Measurements from ENCODE around the gene CYP3A4.
"Not testable (repeated sequence)": the region's sequence is repeated elsewhere in the genome, so short reads cannot be mapped to it uniquely, and the experiment has no call there.

Gene CYP3A4

DNA sequence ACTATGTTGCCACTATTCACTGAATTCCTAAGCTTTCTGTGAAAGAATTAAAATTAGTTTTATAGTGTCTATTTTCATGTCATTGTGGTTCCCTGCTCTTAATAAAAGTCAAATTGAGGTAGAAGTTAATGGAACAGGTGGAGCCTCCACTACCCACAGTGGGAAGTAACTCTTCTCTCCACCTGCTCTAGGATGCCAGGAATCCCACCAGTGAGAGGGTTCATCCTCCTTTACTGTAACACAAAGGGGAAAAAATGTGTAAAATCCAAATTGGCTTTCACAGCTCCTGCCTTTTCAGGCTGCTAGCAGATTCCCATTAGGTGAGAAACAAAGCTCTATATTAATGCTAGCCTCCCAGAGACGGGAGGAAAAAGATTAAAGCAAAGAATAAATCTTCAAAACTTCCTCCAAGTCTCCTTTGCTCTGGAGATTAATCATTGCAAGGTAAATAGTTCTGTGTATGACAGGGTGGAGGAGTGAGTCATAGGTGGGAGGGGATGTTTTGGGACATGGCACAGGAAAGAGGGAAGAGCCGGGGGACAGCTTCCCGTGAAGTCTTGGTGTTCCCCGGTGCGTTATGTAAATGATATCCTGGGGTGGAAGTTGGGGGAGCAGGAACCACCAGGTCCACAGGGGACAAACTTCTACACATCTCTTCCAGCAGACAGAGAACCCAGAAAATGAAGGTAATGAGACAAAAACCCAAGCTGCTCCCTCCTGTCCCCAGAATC is 32.5 kb downstream of the CYP3A4 start:
- not testable (repeated sequence) for DNase-seq (ENCODE audit: low read depth)

DNA sequence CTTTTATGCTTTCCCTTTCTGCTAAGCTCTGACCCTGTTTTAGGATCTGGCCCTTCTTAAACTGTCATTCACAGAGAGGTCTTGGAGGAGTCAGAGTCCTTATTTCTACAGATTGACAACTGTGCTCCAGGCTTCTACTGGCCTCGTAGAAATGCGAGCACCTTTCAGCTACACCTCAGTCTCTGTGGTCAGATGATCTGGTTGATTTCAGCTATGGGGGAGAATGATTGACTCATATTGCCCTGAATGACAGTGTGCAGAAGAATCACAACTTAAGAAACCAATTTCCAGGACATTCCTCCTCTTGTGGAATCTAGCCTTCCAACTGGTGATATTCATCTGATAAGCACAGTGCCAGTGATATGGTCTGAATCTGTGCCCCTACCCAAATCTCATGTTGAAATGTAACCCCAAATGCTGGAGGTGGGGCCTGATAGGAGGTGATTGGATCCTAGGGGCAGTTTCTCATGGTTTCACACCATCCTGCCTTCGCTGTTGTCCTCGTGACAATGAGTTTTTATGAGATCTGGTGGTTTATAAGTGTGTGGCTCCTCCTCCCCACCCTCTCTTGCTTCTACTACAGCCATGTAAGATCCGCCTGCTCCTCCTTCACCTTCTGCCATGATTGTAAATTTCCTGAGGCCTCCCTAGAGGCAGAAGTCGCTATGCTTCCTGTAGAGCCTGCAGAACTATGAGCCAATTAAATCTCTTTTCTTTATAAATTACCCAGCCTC is 35.0 kb downstream of the CYP3A4 start:
- no peak for DNase-seq (ENCODE audit: low read depth)

DNA sequence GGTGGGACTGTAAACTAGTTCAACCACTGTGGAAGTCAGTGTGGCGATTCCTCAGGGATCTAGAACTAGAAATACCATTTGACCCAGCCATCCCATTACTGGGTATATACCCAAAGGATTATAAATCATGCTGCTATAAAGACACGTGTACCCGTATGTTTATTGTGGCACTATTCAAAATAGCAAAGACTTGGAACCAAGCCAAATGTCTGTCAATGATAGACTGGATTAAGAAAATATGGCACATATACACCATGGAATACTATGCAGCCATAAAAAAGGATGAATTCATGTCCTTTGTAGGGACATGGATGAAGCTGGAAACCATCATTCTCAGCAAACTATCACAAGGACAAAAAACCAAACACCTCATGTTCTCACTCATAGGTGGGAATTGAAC is 37.1 kb downstream of the CYP3A4 start:
- not testable (repeated sequence) for DNase-seq (ENCODE audit: low read depth)

DNA sequence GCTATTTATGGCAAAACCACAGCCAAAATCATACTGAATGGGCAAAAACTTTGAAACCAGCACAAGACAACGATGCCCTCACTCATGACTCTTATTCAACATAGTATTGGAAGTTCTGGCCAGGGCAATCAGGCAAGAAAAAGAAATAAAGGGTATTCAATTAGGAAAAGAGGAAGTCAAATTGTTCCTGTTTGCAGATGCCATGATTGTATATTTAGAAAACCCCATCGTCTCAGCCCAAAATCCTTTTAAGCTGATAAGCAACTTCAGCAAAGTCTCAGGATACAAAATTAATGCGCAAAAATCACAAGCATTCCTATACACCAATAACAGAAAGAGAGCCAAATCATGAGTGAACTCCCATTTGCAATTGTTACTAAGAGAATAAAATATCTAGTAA is 38.6 kb downstream of the CYP3A4 start:
- DNase-seq (ENCODE audit: low read depth) = not testable (repeated sequence)

DNA sequence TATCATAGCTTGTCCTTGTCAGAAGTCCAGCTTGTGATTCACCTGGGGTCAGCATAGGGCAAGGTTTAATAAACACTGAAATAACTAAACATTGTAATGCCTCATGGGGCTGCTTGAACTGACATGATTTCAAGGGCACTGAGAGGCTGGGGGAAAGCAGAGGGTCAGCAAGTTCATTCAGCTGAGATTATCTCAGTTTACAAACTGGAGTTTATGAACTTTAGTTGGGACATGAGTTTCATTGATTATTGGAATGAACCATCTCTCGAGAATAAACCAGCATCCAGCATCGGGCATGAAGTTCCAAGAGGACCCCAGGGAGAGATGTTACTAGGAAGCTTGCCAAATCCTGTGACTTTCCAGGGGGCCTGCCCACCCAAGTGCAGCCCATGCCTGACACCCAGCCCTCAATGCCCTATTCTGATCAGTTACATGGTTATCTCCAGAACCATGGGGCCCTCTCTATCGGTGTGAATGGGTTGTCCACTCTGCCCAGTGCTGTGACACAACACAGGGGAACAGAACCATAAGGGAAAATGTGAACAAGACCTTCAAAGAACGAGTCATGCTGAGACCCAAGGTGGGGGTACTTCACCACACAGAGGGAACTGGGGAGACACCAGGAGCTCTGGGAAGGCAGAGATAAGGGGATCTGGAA is 41.1 kb downstream of the CYP3A4 start:
- DNase-seq (ENCODE audit: low read depth) = no peak

DNA sequence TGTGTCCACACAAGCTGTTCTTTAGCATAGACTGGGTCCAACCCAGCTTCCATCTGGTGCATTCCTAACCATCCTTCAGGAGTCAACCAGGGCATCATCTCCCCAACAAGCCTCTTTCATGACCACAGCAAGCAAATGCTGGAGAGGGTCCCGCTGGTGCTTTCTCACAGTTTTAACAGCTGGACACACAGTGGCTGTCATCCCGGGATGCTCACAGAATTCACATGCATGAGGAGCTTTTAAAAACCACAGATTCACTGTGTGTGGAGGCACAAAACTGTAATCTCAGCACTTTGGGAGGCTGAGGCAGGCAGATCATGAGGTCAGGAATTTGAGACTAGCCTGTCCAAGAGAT is 42.6 kb downstream of the CYP3A4 start:
- no peak for DNase-seq (ENCODE audit: low read depth)

DNA sequence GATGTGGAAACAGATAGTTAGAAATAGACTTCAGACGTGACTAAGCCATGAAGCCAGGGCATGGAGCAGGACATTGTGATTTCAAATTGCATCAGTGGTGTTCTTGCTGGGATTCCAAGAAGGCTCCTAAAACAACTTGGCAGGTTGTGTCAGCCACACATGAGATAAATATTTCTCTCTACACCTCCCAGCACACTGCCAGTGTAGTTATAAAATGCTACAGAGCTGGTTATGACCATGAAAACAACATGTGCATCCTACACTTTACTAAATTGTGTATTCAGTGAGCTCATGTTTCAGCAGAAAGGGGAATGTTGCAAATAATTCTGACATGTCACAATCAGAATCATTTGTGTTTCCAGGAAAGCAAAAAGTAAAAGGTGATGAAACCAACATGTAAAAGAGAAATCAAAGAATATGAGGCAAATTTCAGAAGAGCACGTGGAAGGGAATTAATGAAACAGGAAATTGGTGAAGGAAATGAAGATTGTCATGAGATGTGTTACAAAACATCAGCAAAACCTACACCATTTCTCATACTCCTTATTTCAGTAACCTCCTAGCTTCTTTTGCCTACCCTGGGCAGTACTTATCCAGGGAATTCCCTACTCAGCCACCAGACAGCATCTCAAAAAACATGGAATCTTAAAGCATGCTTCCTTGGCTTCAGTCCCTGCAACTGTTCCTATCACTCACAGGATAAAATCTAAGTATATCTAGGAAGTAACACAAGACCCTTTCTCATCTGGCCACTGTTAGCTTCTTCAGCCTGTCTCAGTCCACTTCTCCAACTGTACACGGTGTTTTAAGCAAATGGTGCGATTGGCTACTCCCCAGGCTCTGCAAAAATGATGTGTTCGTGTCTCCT is 43.2 kb downstream of the CYP3A4 start:
- no peak for DNase-seq (ENCODE audit: low read depth)

DNA sequence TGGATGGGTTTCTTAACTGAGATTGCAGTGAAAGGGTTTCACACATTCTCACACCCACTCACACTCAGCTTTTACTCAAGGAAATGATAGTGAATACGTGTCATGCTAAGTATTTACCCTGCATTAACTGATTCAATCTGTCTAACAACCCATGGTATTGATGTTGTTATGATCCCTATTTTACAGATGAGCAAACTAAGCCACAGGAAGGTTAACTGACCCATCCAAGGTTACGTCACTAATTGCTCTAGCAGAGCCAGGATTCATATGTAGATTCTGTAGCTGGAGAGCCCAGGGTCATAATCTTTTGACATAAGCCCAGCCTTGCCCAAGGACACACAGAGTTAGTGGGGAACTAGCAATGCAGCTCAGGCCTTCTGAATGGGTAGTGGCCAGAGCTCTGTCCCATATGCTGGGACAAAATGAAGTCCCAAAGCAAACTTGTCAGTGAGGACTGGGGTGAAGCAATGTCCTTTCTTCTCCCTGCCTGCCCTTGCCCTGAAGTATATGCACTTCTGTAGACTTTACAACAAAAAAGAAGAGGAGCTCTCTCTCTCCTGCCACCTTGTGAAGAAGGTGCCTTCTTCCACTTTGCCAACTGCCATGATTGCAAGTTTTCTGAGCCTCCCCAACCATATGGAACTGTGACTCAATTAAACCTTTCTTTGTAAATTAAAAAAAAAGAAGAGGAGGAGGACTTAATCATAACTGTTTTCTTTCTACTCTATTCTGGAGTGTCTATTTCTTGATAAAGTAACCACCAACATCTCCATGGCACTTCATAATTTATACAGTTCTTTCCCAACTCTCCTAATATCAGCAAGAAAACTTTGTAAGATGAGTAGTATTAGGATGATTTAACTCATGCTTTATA is 44.0 kb downstream of the CYP3A4 start:
- DNase-seq (ENCODE audit: low read depth) = no peak

DNA sequence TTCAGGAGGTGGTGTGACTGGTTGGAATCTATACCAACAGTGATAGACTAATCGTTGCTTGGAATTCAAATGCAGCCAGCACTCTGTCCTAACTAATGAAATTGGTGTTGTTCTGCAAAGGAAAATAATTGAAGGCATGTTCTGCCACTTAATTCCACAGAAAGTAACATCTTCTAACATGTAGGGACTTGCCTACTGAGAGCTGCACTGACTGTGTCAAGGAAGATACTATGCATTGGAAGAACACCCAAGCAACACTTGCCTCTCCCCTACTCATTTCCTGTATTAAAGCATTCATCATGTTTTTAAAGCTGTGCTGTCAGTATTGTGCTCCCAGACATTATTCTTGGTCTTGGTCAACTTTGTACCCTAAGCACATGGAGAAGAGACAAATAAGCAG is 46.3 kb downstream of the CYP3A4 start:
- no peak for DNase-seq (ENCODE audit: low read depth)

DNA sequence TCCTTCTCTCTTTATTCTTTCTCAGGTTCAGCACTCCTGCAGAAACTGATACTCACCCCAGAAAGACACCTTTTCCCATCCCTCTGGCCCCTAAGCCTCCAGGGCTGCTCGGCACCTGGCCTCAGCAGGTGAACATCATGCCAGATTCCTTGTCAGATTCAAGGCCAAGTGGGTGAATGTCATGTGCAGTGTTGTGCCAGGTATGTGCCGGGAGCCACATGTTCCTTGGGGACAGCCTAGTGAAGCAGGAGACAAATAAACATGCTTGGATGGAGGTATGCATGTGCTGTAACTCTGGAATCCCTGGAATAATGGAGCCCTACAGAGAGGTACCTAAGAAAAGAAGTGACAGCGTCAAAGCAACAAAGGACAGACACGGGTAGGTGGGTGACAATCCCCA is 47.3 kb downstream of the CYP3A4 start:
- DNase-seq (ENCODE audit: low read depth) = not testable (repeated sequence)

DNA sequence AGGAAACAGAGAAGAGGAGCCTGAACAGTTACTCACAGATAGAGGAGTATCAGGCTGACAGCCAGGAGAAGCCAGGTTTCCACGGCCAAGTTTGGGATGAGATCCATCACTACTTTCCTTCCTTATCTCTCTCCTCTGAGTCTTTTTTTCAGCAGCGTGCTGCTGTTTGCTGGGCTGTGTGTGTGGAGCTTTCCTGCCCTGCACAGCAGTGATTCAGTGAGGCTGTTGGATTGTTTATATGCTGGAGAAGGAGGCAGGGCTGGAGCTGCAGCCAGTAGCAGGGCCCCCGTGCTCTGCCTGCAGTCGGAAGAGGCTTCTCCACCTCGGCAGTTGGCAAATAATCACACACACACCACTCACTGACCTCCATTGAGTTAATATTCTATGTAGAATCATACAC is 49.0 kb downstream of the CYP3A4 start, which contains the start of gene CYP3A7:
TSS of gene CYP3A7 (minus strand) at position 210 of the 400 bp plus-strand sequence. CDS start at position 107, 103 bp downstream.
- no peak for DNase-seq (ENCODE audit: low read depth)

DNA sequence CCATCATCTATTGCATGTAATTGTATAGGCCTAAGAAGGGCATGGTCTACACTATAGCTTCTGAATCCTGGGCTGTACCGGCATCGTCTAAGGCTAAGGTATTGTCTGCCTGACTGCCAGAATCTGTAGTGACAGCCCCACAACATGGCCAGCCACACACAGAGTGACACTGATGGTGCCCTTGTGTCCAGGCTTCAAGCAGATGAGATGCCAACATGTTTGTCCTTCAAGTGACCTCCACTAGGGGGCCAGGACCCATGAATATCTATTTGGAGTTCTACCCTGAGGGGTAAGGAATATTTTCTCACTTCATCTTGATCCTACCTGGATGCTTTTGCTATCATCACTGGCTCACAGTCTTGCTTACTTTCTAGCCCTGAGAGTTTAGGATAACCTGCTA is 50.5 kb downstream of the CYP3A4 start:
- no peak for DNase-seq (ENCODE audit: low read depth)

DNA sequence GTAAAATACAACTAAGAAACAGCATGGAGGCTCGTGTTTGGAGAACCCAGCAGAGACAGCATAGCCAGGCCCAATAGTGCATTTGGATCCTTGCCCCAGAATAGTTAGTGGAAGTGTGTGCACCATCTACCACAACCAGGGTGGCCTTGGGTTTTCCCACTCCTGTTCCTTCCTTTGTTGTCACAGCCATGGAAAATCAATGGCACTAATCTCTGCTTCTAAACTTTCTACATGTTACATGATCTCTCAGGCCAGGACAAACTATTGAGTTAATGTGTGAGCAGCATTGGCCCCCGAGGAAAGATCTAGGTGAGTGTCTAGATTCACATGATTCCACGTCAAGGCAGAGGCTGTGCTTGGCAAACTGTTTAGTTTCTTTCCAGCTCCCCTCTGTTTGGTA is 51.0 kb downstream of the CYP3A4 start:
- DNase-seq (ENCODE audit: low read depth) = no peak

DNA sequence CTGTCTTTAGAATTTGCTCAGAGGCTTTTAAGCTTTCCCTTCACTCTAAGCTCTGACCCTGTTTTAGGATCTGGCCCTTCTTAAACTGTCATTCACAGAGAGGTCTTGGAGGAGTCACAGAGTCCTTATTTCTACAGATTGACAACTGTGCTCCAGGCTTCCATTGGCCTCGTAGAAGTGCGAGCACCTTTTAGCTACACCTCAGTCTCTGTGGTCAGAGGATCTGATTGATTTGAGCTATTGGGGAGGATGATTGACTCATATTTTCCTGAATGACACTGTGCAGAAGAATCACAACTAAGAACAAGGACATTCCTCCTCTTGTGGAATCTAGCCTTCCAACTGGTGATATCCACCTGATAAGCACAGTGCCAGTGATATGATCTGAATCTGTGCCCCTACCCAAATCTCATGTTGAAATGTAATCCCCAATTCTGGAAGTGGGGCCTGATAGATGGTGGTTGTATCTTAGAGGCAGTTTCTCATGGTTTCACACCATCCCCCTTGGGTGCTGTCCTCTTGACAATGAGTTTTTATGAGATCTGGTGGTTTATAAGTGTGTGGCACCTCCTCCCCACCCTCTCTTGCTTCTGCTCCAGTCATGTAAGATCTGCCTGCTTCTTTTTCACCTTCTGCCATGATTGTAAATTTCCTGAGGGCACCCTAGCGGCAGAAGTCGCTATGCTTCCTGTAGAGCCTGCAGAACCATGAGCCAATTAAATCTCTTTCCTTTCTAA is 52.2 kb downstream of the CYP3A4 start:
- DNase-seq (ENCODE audit: low read depth) = no peak

DNA sequence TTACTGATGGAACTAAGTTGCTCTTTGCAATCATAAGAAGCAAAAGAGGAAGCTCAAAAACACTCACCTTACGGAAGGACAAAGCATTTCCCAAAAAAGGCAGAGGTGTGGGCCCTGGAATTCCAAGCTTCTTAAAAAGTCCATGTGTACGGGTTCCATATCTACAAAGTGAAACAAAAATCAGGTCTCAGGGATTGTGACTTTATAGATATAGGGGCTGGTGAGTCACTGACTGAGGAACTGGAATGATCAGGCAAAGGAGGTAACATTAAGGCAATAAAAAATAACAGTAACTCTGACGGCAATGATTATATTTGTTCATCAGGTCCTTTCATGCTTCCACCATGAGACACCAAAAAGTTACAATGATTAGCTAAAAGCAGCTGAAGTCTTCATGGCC is 53.0 kb downstream of the CYP3A4 start:
- no peak for DNase-seq (ENCODE audit: low read depth)

DNA sequence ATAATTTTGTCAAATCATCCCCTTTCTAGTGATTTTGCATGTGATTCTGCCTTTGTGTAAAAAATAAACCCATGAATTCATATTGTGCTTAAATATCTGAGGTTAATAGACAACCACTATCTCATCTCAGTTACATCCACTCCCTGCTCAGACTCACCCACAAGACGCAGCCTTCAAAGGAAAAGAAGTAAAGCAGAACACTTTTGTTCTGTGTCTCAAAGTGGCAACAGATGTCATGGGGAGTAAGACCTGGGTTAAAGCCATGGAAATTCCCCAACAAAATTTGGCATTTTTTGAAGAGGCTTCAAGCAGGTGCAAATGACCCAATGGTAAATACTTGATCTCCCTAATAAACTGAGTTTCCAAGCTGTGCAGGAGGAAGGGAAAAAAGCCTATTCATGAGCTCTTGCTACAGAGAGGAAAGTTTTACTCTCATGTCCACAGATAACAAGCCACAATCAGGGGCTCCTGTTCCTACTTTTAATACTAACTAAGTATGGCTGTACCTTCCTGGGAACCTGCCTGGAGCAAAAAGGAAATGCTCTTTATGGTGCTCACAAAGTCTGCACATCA is 53.7 kb downstream of the CYP3A4 start:
- no peak for DNase-seq (ENCODE audit: low read depth)

DNA sequence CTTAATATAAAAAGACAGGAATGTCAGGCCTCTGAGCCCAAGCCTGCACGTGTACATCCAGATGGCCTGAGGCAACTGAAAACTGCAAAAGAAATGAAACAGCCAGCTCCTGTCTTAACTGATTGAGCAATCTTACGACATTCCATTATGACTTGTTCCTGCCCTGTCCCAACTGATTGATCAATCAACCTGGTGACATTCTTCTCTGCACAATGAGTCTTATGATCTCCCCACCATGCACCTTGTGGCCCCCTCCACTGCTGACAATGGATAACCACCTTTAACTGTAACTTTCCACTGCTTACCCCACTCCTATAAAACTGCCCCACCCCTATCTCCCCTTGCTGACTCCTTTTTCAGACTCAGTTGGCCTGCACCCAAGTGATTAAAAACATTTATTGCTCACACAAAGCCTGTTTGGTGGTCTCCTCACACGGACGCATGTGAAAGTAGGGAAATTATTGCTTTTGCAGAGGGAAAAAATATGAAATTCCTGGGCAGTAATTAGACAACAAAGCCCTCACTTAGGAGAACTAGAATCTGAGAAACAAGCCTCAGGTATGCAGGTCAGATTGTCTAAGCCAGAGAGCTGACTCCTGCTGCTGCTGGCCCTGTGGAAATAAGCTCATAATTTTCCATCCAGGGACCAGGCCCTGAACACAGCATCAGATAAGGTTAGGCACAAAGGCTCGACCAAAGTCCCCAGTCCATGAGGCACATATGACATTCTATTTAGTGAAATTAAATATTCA is 54.3 kb downstream of the CYP3A4 start:
- DNase-seq (ENCODE audit: low read depth) = no peak

DNA sequence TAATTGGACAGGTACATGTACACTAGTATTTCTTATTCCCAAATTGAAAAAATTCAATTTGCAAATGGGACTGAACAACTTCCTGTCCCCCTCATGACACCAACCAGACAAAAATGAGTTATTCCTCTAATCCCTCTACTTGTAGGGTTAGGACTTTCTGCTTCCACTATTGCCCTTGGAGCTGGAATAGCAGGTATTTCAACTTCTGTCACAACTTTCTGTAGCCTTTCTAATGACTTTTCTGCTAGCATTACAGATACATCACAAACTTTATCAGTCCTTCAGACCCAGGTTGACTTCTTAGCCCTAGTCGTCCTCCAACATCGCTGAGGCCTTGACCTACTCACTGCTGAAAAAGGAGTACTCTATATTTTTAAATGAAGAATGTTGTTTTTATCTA is 55.4 kb downstream of the CYP3A4 start:
- no peak for DNase-seq (ENCODE audit: low read depth)

DNA sequence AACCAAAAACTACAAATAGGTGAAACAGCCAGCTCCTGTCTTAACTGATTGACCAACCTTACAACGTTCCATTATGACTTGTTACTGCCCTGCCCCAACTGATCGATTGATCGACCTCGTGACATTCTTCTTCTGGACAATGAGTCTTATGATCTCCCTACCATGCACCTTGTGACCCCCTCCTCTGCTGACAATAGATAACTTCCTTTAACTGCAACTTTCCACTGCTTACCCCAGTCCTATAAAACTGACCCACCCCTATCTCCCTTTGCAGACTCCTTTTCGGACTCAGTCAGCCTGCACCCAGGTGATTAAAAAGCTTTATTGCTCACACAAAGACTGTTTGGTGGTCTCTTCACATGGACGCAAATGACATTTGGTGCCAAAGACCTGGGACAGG is 60.8 kb downstream of the CYP3A4 start:
- not testable (repeated sequence) for DNase-seq (ENCODE audit: low read depth)
